Hematopoietic multipotent progenitor cell treated with erythropoietin and hydrocortisone succinate and interleukin-3 and kit ligand, for 17 days (in vitro differentiated cells): ENCODE data around the gene FBXO7.

Experiments
- DNase-seq: peaks from one replicate; pipeline ENCODE4 v3.0.0-alpha.2; 2015; ENCODE audit warnings: low spot score

FBXO7 gene

GRCh38 chr22:32490279-32490678 is 15.7 kb downstream of the FBXO7 start:
- DNase-seq, result no peak

DNA sequence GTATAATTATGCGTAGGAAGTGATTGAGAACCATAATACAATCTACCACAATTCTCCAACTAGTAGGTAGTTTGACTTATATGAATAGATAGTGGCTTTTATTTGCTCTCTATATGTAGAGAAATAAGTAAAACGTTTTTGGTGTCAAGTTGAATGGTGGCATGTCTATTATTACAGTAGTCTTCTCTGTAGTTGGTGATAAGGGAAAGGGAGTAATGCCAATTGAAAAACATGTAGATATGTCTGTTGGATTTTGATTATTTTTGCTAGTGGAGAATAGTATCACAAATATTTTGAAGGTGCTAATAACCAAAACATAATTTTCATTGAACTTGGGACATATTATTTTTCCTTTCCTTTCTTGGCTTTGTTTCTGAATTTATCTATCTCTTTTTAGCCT is 17.5 kb downstream of the FBXO7 start:
- no peak for DNase-seq

GRCh38 chr22:32493551-32493950 is 18.9 kb downstream of the FBXO7 start:
- DNase-seq, result no peak

DNA sequence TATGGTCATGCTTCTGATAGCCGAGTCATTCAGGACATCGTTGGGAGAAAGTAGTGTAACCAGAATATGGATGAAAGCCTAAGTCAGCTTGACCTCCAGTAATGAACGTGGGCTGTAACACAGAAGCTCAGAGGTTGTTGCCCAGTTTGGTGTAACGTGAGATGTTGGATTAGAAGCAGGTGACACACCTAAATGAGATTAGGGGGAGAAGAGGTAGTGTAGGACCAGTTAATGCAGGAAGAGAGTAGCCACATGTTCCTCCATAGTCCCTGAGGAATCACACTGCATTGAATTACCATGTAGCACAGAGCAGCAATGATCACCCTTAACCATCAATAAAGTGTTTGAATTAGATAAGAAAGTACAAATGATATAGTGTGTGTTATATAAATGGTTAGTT is 20.4 kb downstream of the FBXO7 start:
- DNase-seq, result no peak

DNA sequence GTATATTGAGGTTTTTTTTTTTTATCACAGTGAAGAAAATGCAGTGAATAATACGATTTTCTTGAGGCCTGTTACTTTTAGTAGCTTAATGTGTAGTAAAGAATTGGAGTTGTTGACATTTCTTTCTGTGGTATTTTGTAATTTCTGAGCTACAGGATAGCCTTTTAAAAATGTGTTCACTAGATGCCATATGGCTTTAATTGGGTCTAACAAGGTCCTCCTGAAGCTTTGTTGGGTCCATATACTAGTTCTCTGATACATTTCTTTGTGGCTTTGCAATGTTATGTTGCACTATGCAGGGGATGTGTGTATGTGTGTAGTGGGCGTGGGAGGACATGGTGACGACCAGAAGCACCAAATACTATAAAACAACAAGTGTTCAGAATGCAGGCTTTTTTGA is 25.1 kb downstream of the FBXO7 start:
- no peak for DNase-seq

DNA sequence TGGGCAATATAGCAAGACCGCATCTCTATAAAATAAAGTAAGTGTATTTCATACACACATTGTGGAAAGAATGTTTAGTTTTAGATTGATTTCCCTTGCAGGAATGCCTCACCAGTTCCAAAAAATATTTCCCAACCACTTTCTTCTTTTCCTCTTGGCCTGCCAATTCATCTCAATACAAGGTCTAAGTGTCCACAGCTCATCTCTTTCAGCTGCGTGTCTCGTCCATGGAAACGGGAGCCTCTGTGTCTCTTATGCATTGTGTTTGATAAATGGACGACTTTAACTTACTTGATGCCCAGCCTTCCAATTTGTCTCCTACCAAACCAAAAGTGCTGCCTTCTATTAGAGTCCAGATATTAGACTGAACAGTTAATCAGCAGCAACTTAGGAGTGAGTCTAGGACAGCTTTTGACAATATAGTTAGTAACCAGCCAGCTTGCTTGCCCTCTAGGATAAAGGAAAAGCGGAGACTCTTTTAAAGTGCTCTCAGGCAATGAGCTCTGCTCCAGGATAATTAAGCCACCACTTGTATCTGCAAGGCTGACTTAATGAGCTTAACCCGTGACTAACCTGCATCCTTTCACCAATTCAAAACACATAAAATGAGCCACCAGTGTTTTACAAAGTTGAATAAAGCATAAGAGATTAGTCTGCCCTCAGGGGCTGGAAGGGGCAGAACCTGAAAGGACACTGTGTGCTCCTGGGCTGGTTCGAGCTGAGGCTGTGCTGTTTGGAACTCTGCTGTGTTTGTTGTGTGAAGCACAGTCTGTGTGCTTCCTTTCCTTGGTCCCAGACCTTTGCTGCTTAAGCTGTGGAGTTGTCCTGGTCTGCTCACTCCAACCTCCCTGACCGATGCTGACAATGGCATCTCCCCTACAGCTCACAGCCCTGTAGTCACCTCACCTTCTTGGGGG is 27.5 kb downstream of the FBXO7 start:
- no peak for DNase-seq

- no peak for DNase-seq
These were observed 34.4 kb downstream of the FBXO7 start for GRCh38 chr22:32509045-32509444.

DNA sequence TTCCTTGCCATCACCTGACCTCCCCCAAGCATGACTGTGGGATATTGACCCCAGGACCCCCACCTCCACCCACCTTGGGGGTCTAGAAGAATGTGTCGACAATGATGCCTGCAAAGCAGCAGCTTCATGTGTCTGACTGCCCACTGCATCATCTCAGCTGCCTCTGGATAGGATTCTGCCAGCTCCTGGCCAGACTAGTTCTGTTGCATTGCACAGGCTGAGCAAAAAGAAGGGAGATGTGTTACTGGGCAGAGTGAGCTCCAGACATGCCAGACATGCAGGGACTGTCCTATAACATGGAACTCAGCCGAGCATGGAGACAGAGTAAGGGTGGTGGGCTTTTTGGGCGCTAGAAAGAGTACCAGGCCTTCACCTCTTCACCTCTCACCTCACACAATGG is 36.7 kb downstream of the FBXO7 start:
- DNase-seq, result no peak

DNA sequence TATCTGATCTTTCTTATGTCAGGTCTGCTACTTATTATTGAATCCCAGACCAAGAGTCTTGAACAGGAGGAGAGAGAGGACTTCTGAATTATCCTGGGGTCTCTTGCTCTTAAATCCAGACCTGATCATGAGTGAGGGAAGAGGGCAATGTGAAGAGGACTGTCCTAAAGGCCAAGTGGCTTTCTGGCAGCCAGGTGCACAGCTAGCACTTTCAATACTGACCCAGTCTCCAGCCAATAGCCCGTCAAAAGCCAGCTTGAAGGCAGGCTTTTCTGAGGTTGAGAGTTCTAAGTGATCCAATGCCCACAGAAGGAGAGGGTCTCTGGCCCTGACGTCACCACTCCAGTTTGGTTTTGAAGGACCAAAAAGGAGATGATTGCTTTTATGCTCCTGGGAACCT is 37.2 kb downstream of the FBXO7 start:
- DNase-seq, result no peak

- DNase-seq, result no peak
These were observed 37.8 kb downstream of the FBXO7 start for GRCh38 chr22:32512267-32512982.

GRCh38 chr22:32515084-32515483 is 40.5 kb downstream of the FBXO7 start:
- no peak for DNase-seq

- no peak for DNase-seq
These were observed 42.9 kb downstream of the FBXO7 start for GRCh38 chr22:32517488-32517887.

GRCh38 chr22:32517921-32518320 is 43.3 kb downstream of the FBXO7 start:
- DNase-seq, result no peak

DNA sequence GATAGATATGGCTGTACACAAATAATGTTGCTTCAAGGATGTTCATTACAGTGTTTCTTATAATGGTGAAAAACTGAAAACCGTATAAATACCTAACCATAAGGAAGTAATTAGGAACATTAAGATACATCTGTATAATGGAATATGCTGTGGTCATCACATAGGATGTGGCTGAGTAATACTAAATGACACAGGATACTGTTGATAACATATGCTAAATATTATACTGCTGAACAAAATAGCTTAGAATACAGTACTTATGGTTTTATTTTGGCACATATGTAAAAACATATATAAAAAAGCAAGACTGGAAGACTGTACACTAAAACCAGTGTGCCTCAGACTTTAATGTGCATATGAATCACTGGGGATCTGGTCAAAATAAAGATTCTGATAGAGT is 43.8 kb downstream of the FBXO7 start:
- DNase-seq, result no peak

DNA sequence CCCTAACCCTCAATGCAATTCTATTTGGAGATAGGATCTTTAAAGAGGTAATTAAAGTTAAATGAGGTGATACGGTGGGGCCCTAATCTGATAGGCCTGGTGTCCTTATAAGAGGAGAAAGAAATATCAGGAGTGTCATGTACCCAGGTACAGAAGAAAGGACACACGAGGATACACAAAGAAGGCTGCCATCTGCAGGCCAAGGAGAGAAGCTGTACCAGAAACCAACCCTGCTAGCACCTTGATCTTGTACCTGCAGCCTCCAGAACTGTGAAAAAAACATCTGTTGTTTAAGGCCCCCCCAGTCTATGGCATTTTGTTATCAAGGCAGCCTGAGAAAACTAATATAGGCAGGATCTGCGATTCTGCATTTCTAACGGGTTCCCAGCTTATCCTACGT is 44.2 kb downstream of the FBXO7 start:
- DNase-seq, result peak; percentile 54

DNA sequence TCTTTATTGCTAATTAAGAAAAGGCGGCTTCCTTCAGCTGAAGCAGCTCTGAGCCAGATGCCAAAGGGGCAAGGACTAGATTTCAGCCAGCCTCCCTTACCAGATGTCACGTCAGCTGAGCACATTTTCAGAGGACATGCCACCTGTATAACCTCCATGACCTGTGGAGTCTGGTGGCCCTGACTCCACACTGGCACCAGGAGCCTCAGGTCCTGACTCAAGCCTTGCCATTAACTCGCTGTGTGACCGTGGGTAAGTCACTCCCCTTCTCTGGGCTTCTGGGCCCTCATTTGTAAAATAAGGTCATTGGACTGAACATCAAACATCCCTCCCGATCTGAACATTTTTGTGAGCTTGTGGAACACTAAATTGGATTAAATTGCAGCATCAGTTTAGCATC is 46.0 kb downstream of the FBXO7 start:
- no peak for DNase-seq

- DNase-seq, result no peak
These were observed 47.6 kb downstream of the FBXO7 start for GRCh38 chr22:32522237-32522636.

- no peak for DNase-seq
These were observed 53.1 kb downstream of the FBXO7 start for GRCh38 chr22:32527756-32528155.

DNA sequence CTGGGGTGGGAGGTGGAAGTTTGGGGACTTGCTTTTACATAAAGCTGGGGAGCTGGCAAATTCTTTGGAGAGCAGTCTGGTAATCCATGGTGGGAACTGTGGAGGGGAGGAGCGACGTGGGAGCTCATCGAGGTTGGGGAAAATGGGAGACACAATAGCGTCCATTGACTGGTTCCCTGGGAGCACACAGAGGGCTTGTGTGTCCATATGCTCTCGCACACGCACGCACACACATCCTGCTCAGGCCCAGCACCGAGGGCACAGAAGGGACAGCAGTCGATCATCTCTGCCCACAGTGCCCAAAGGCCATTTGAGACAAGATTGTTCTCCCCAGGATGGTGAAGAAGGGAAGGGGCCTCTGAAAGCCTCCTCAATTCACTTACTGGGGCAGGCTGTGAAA is 53.7 kb downstream of the FBXO7 start:
- no peak for DNase-seq

GRCh38 chr22:32528984-32529982 is 54.7 kb downstream of the FBXO7 start:
- DNase-seq, result peak; percentile 79

DNA sequence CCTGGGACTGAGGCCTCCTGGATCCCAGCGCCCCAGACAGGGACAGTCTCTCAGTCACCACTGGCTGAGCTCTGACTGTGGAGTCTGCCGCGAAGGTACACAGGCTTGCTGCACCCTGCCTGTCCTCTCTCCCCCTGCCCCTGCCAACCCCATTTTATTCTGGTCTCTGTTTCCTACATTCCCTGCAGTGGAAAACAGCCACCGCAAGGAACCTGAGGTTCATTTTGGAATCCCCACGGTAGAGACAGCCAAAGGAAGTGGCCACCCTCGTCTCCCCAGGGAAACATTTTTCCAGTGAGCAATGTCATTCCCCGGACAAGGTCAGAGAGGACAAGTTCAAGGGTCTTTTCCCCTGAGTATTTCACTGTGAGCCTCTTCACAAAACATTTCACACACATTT is 56.6 kb downstream of the FBXO7 start:
- no peak for DNase-seq
